Parathyroid adenoma (tissue), 2 donors: ENCODE measurements around the gene LRTM1.

Experiments used
- H2AFZ ChIP-seq: fragments of 300-600 bp; sonication (generic); one replicate; pipeline ENCODE4 v1.7.0; 2017; ENCODE audit warnings: antibody characterized with exemption, mild to moderate bottlenecking
- H3K27ac ChIP-seq: fragments of 300-600 bp; sonication (generic); one replicate; pipeline ENCODE4 v1.7.0; 2017
- H3K27me3 ChIP-seq: fragments of 300-600 bp; sonication (generic); one replicate; pipeline ENCODE4 v1.7.0; 2017; ENCODE audit warnings: low read length; ENCODE audit not compliant: control insufficient read depth, insufficient read depth
- H3K36me3 ChIP-seq: fragments of 300-600 bp; sonication (generic); one replicate; pipeline ENCODE4 v1.7.0; 2017; ENCODE audit warnings: low read length; ENCODE audit not compliant: control insufficient read depth, insufficient read depth
- H3K4me1 ChIP-seq: fragments of 300-600 bp; sonication (generic); one replicate; pipeline ENCODE4 v1.7.0; 2017; ENCODE audit warnings: control low read depth
- H3K4me2 ChIP-seq: fragments of 300-600 bp; sonication (generic); one replicate; pipeline ENCODE4 v1.7.0; 2017; ENCODE audit warnings: low read length
- H3K4me3 ChIP-seq: fragments of 300-600 bp; sonication (generic); one replicate; pipeline ENCODE4 v1.7.0; 2017; ENCODE audit warnings: low read depth, low read length
- H3K79me2 ChIP-seq: fragments of 300-600 bp; sonication (generic); one replicate; pipeline ENCODE4 v1.7.0; 2017; ENCODE audit warnings: control low read depth
- H3K9ac ChIP-seq: fragments of 300-600 bp; sonication (generic); one replicate; pipeline ENCODE4 v1.7.0; 2017; ENCODE audit warnings: mild to moderate bottlenecking
- H3K9me3 ChIP-seq: fragments of 300-600 bp; sonication (generic); one replicate; pipeline ENCODE4 v1.7.0; 2017; ENCODE audit warnings: low read length; ENCODE audit not compliant: control insufficient read depth
- CTCF ChIP-seq: fragments of 300-600 bp; sonication (generic); IDR thresholded peaks from one replicate; pipeline ENCODE4 v1.7.0; 2017; ENCODE audit warnings: antibody characterized with exemption, mild to moderate bottlenecking
- donor health status: primary hyperparathyroidism.

Gene LRTM1

DNA sequence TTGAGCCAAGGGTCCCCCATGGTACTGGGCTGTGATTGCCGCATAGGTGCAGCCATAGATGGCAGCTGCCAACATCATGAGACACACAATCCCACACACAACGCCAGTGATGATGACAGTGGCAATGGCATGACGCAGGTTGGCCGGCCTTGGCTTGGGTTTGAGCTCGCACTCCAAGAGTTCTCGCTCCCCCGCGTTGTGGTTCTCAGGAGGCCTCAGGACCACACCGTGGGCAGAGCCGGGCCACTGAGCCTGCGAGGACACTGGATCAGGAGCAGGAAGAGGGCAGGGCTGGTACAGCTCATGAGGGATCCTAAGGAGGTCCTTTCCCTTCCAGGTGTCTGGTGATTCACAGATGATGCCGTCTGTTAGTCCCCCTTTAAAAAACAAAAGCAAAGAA lies 9.3 kb downstream of the LRTM1 start:
- no peak for TF ChIP-seq CTCF
- no peak overlapping the region for H3K4me3 ChIP-seq
- H3K9me3 ChIP-seq = no peaks in the 10 kb centered on the region
- H3K4me2 ChIP-seq = no peak overlapping the region
- no peak overlapping the region for H3K9ac ChIP-seq
- no peaks in the 10 kb centered on the region for H3K79me2 ChIP-seq
- H3K27me3 ChIP-seq = no peaks in the 10 kb centered on the region
- H3K27ac ChIP-seq = no peak overlapping the region
- H2AFZ ChIP-seq = no peak overlapping the region
- no peaks in the 10 kb centered on the region for H3K4me1 ChIP-seq
- no peaks in the 10 kb centered on the region for H3K36me3 ChIP-seq

- Histone ChIP-seq H3K36me3 (no peaks in the 10 kb centered on the region), H3K9me3 (no peaks in the 10 kb centered on the region), H3K27ac (no peak overlapping the region), H3K27me3 (no peaks in the 10 kb centered on the region), H3K79me2 (no peaks in the 10 kb centered on the region), H2AFZ (no peak overlapping the region), H3K9ac (no peak overlapping the region), H3K4me3 (no peak overlapping the region), H3K4me1 (peaks cover 3% of the 10 kb centered on the region), H3K4me2 (no peak overlapping the region)
- TF ChIP-seq CTCF = no peak
Observed at GRCh38 chr3:54917862-54918261, 10.0 kb downstream of the LRTM1 start.

DNA sequence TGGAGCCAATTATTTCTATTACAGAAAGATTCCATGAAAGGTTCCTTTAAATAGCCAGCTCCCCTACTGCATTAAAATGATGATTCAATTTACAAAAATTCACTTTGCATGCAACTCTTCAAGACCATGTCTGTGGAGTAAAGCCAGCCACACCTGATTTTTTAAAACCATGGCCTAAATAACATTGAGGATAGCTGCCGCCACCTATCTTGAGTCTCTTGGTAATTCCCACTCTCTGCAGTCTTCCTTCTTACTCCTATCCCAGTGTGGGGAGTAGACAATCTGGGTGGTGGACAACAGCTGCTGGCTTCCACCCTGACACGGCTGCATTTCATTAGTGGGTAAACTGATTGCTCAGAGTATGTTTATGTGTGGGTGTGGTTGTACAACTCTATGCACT lies 10.7 kb downstream of the LRTM1 start:
- Histone ChIP-seq H3K27ac (no peak overlapping the region), H3K36me3 (no peaks in the 10 kb centered on the region), H3K9ac (no peak overlapping the region), H3K79me2 (no peaks in the 10 kb centered on the region), H3K4me1 (peaks cover 6% of the 10 kb centered on the region), H3K27me3 (no peaks in the 10 kb centered on the region), H2AFZ (no peak overlapping the region), H3K9me3 (no peaks in the 10 kb centered on the region), H3K4me2 (no peak overlapping the region), H3K4me3 (no peak overlapping the region)
- TF ChIP-seq CTCF = no peak

DNA sequence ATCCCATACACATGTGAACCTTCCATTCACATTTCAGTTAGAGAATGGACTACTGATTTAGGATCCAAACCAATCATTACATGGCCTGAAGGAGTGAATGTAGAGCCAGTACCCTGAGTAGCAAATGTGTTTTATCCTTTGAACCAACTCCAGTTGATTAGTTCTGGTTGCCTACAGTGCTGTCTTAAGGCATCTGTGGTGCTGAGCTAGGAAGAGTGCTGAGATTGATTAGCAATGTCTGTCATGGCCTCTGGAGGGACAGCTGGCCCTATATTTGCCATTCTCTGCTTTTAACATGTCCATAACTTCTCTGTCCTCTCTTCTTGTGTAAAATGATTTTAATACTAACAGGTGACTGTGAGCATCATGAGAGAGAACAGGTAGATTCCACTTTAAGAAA lies 11.1 kb downstream of the LRTM1 start:
- H2AFZ ChIP-seq = no peak overlapping the region
- H3K79me2 ChIP-seq = no peaks in the 10 kb centered on the region
- H3K36me3 ChIP-seq = no peaks in the 10 kb centered on the region
- TF ChIP-seq CTCF = no peak
- no peaks in the 10 kb centered on the region for H3K27me3 ChIP-seq
- H3K9me3 ChIP-seq = no peaks in the 10 kb centered on the region
- H3K4me1 ChIP-seq = peaks cover 6% of the 10 kb centered on the region
- H3K4me3 ChIP-seq = no peak overlapping the region
- no peak overlapping the region for H3K27ac ChIP-seq
- H3K4me2 ChIP-seq = no peak overlapping the region
- no peak overlapping the region for H3K9ac ChIP-seq

GRCh38 chr3:54915976-54916375 lies 11.9 kb downstream of the LRTM1 start:
- TF ChIP-seq CTCF = no peak
- Histone ChIP-seq H3K79me2 (no peaks in the 10 kb centered on the region), H3K4me3 (no peak overlapping the region), H3K4me2 (no peak overlapping the region), H3K9me3 (no peaks in the 10 kb centered on the region), H3K9ac (no peak overlapping the region), H3K36me3 (no peaks in the 10 kb centered on the region), H2AFZ (no peak overlapping the region), H3K27ac (no peak overlapping the region), H3K4me1 (peaks cover 6% of the 10 kb centered on the region), H3K27me3 (no peaks in the 10 kb centered on the region)
